GM13976 (cell line): ENCODE data around the gene ATAD3B.
"Not testable (repeated sequence)": the region's sequence is repeated elsewhere in the genome, so short reads cannot be mapped to it uniquely, and the experiment has no call there.

Experiments
- DNase-seq: peaks from one replicate; pipeline ENCODE4 v3.0.0; 2012; ENCODE audit warnings: low spot score
- in situ Hi-C: fragments of 300-500 bp; cut with MboI; formaldehyde crosslinking; loops from one replicate; pipeline ENCODE4 v1.12.0; 2022; ENCODE audit warnings: low sequenced_read_pairs, mixed read lengths, inconsistent platforms; ENCODE audit not compliant: unreplicated experiment
- TF ChIP-seq, protein P1 (sequence below): IDR thresholded peaks from 2 replicates; pipeline ENCODE4 v1.5.1; 2012; ENCODE audit warnings: borderline replicate concordance, mild to moderate bottlenecking; ENCODE audit not compliant: insufficient read depth; ENCODE audit errors: extremely low read depth, missing control alignments, control extremely low read depth

Gene ATAD3B

DNA sequence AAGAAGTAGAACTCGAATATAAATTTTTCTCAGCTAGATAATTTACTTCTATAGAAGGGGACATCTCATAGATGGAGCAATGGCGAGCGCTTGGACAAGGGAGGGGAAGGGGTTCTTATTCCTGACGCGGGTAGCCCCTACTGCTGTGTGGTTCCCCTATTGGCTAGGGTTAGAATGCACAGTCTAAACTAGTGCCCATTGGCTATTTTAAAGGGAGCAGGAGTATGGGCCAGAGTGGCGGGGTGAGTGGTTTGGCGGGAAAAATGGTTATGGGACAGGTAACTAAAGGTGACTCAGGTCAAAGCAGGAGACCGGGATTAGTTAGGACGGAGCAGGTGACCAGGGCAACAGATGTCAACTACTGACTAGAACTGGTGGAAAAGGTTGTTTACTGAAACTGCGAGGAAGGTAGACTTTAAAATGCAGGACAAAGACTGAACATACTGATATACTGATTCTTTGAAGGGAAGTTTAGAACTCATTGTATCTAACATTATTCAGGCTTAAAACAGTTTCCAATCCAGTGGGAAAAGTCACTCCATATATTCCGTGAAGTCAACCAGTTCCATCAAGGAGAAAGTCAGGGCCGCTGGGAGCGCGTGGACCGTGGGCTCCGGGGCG, 39.5 kb downstream of the ATAD3B start:
- TF ChIP-seq, protein P1, sequence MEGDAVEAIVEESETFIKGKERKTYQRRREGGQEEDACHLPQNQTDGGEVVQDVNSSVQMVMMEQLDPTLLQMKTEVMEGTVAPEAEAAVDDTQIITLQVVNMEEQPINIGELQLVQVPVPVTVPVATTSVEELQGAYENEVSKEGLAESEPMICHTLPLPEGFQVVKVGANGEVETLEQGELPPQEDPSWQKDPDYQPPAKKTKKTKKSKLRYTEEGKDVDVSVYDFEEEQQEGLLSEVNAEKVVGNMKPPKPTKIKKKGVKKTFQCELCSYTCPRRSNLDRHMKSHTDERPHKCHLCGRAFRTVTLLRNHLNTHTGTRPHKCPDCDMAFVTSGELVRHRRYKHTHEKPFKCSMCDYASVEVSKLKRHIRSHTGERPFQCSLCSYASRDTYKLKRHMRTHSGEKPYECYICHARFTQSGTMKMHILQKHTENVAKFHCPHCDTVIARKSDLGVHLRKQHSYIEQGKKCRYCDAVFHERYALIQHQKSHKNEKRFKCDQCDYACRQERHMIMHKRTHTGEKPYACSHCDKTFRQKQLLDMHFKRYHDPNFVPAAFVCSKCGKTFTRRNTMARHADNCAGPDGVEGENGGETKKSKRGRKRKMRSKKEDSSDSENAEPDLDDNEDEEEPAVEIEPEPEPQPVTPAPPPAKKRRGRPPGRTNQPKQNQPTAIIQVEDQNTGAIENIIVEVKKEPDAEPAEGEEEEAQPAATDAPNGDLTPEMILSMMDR, result no peak
- in situ Hi-C loops, result no loop called here
- DNase-seq, result no peak

DNA sequence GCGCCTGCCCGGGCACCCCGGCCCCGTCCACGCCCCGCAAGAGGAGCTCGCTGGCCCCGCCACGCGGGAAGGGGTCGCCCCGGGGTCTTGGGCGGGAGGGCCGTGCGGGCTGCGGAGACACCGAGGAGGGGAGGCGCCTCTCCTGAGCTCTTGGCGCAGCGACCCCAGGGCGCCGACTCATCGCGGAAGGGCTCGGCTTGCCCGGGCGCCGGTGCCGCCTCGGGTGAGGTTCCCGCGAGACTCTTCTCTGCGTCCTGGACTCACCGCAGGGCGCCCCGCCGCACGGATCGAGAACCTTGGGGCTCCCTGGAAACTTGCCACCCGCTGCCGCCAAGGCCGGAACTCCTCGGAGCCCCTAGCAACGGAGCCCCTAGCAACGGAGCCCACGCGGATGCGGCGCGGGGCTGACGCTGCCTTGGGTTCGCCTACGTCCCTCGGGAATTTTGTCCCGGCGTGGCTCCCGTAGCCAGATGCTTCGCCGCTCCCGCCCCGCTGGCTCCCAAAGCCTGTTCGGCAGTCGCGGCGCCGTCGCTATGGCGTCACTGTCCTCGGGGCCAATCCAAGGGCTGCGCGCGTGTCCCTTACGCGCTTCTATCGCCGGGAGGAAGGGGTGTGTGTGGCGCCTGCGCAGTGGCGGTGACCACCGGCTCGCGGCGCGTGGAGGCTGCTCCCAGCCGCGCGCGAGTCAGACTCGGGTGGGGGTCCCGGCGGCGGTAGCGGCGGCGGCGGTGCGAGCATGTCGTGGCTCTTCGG, 40.1 kb downstream of the ATAD3B start, which contains the start of gene ATAD3A:
TSS of gene ATAD3A (plus strand) at position 630 of the 753 bp plus-strand sequence. CDS start at position 737, 107 bp downstream.
- peak; percentile 99 for DNase-seq
- TF ChIP-seq, protein P1, result no peak
- in situ Hi-C loops, result no loop called here

DNA sequence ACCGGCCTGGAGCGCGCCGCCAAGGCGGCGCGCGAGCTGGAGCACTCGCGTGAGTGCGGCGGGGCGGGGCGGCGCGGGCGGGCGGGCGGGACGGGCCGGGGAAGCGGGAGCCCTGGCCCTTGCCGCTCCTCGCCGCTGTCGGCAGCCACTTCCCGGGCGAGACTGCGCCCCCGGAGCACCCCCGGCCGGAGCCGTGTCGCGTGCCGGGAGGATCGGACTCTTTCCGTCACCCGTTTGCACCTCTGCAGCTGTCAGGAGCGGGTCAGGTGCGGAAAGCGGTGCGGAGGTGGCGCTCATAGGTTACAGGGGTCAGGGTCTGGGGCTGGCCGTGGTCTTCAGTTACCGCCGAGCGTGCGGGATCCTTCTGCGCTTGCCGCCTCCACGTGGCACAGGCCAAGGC, 40.9 kb downstream of the ATAD3B start:
- DNase-seq, in situ Hi-C loops: not testable (repeated sequence)

DNA sequence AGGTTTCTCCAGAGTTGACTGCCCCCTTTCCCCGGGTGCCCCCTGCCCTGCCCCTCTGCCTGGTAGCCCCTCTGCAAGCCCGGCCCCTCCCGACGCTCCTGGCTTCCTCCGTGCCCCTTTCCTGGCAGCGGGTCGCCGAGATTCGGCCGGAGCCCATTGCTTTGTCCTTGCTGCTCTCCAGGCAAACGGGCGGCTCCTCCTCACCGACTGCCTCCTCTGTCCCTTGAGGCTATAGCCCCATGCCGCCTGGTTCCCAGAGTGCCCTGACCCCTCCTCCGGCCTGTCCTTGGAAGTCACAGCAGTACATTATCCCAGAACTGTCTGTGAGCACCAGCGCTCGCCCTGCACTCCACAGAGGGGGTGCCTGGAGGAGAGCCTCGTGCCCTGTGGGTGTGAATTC, 42.1 kb downstream of the ATAD3B start:
- DNase-seq, in situ Hi-C loops: not testable (repeated sequence)

DNA sequence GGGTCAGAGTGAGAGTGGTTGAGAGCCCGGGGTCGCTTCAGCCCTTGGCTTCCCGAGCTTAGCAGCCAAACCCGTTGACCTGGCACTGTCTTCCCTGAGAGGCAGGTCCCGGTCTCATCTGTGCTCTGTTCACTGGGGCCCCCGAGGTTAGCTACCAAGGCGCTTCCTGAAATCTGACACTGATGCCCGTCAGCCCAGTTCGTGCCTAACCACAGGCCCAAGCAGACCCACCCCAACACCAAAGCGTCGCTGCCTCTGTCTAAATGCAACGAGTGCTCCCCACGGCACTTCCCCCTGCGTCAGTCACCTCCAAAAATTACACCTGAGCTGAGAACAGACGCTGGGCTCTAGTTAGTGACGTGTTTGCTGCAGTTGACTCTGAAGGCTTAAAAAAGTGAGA, 42.8 kb downstream of the ATAD3B start:
- DNase-seq, in situ Hi-C loops: not testable (repeated sequence)

DNA sequence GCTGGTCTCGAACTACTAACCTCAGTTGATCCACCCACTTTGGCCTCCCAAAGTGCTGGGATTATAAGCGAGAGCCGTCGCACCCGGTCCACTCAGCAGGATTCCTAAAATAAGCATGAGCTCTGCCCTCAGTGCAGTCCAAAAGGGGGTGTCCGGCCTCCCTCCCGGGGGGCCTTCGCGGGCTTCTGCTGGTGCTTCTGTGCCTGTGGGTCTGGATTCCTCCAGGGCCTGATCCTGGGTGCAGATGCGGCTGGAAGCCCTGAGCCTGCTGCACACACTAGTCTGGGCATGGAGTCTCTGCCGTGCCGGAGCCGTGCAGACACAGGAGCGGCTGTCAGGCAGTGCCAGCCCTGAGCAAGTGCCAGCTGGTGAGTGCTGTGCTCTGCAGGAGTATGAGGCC, 45.4 kb downstream of the ATAD3B start:
- in situ Hi-C loops, DNase-seq: not testable (repeated sequence)

DNA sequence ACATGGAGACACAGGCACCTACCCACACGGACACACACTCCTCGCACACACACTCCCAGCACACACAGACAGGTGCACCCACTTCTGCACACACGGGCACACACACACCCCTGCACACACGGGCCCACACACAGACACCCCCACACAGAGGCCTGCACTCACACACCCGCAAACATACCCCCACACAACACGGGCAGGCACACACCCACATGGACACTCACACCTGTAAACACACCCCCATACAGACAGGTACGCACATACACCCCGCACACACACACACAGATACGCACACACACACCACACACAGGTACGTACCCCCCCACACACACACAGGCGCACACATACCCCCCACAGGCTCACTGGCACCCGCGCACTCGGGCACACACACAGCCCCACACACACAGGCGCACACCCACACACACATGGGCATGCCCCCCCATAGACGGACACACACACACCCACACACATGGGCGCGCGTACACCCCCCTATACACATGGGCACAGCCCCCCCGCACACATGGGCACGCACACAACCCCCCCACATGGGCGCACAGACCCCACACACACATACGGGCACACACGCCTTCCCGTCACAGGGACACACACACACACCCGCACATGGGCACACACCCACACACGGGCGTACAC, 46.5 kb downstream of the ATAD3B start:
- in situ Hi-C loops, result no loop called here

DNA sequence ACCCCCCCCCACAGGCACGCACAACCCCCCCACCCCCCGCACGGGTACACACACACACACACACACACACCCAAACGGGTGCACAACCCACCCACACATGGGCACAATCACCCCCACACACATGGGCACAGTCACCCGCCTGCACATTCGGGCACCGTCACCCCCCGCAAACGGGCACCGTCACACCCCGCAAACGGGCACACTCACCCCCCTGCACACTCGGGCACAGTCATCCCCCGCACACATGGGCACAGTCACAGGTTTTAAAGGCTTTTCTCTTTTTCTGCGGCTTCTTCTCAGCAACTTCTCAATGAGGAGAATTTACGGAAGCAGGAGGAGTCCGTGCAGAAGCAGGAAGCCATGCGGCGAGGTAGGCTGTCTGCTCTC, 47.0 kb downstream of the ATAD3B start:
- in situ Hi-C loops, DNase-seq: not testable (repeated sequence)

More for the DNA sequence above, 46.5 kb downstream of the ATAD3B start:
- TF ChIP-seq, protein P1, result no peak
- no peak for DNase-seq

DNA sequence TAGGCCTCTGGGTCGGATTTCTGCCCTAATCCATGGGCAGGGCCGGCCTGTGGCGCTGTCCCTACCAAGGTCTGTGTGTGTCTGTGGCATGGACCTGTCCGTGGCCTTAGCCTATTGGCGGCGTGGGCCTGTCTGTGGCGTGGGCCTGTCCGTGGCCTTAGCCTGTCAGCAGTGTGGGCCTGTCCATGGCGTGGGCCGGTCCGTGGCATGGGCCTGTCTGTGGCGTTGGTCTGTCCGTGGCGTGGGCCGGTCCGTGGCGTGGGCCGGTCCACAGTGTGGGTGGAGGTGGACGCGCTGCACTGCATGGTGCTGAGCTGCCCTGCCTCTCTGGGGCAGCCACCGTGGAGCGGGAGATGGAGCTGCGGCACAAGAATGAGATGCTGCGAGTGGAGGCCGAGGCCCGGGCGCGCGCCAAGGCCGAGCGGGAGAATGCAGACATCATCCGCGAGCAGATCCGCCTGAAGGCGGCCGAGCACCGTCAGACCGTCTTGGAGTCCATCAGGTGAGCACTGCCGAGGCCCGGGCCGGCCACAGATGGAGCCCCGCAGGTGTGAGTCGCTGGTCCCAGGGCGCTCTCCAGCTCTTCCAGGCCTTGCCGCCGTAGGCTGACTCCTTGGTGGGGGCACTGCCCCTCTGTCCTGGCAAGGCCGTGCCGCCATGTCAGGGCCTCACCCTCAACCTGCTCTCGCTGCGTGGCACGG, 48.4 kb downstream of the ATAD3B start:
- in situ Hi-C loops, DNase-seq: not testable (repeated sequence)
